ENCODE results near the gene THOC2.
"Not testable (repeated sequence)": the region's sequence is repeated elsewhere in the genome, so short reads cannot be mapped to it uniquely, and the experiment has no call there.

DNA sequence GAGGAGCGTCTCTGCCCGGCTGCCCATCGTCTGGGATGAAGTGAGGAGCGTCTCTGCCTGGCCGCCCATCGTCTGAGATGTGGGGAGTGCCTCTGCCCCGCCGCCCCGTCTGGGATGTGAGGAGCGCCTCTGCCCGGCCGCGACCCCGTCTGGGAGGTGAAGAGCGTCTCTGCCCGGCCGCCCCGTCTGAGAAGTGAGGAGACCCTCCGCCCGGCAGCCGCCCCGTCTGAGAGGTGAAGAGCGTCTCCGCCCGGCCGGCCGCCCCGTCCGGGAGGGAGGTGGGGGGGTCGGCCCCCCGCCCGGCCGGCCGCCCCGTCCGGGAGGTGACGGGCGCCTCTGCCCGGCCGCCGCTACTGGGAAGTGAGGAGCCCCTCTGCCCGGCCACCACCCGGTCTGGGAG lies 1.2 kb upstream of the THOC2 start:
- TF ChIP-seq POLR2AphosphoS5, CTCF, POLR2A (IDR thresholded peaks at IDR 0.05): not testable (repeated sequence)

Measured in prostate gland (tissue), 2 donors.